ENCODE results near the gene CIAPIN1.

CIAPIN1 gene

DNA sequence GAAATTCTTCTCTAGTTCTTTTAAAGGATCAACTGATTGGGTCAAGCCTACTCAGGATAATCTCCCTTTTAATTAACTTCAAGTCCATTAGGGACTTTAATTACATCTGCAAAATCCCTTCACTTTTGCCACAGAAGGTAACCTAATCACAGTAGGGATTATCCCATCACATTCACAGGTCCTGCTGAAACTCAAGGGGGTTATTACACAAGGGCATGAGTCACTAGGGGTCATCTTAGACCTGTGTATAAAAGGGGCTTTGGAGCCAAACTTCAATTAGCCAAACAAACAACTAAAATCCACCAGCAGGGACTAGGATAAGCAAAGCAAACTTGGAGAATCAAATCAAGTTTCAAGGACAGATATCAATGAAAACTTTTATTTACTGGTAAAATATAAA is 19.4 kb downstream of the CIAPIN1 start:
- no peak overlapping the region for H3K27ac ChIP-seq (ENCODE audit: low read depth, low read length)

DNA sequence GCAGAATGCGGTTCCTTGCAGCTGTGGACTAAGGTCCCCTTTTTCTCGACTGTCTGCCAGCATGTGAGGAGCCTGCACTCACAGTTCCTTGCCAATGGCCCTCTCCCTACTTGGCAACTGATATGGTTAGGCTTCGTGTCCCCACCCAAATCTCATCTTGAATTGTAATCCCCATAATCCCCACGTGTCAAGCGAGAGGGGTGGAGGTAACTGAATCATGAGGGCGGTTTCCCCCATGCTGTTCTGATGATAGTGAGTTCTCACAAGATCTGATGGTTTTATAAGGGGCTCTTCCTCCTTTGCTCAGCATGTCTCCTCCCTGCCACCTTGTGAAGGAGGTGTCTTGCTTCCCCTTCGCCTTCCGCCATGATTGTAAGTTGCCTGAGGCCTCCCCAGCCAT is 19.9 kb downstream of the CIAPIN1 start:
- peaks cover 8% of the 10 kb centered on the region for H3K36me3 ChIP-seq (ENCODE audit: low read length)
- TF ChIP-seq, protein P1, sequence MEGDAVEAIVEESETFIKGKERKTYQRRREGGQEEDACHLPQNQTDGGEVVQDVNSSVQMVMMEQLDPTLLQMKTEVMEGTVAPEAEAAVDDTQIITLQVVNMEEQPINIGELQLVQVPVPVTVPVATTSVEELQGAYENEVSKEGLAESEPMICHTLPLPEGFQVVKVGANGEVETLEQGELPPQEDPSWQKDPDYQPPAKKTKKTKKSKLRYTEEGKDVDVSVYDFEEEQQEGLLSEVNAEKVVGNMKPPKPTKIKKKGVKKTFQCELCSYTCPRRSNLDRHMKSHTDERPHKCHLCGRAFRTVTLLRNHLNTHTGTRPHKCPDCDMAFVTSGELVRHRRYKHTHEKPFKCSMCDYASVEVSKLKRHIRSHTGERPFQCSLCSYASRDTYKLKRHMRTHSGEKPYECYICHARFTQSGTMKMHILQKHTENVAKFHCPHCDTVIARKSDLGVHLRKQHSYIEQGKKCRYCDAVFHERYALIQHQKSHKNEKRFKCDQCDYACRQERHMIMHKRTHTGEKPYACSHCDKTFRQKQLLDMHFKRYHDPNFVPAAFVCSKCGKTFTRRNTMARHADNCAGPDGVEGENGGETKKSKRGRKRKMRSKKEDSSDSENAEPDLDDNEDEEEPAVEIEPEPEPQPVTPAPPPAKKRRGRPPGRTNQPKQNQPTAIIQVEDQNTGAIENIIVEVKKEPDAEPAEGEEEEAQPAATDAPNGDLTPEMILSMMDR (IDR thresholded peaks at IDR 0.05; ENCODE audit: insufficient read depth, low read length, poor library complexity, severe bottlenecking), result no peak
- TF ChIP-seq EZH2phosphoT487 (conservative IDR thresholded peaks at IDR 0.05; ENCODE audit: low read length), result no peak

More for the DNA sequence above, 19.4 kb downstream of the CIAPIN1 start:
- TF ChIP-seq EZH2phosphoT487 (conservative IDR thresholded peaks at IDR 0.05; ENCODE audit: low read length), result no peak
- TF ChIP-seq, protein P1 (IDR thresholded peaks at IDR 0.05; ENCODE audit: insufficient read depth, low read length, poor library complexity, severe bottlenecking), result no peak
- Histone ChIP-seq H3K9ac (ENCODE audit: low read length) (no peak overlapping the region), H3K79me2 (ENCODE audit: insufficient read depth, low read length) (no peaks in the 10 kb centered on the region), H3K36me3 (ENCODE audit: low read length) (peaks cover 8% of the 10 kb centered on the region), H2AFZ (ENCODE audit: low read depth, low read length, severe bottlenecking) (no peak overlapping the region), H3K9me3 (ENCODE audit: insufficient read depth, low read length) (no peaks in the 10 kb centered on the region), H3K9me2 (replicated peaks; ENCODE audit: insufficient read depth, low read length) (no peaks in the 10 kb centered on the region), H3K4me2 (ENCODE audit: low read depth, low read length, poor library complexity, severe bottlenecking) (no peak overlapping the region), H3K4me3 (ENCODE audit: insufficient read depth, low read length, poor library complexity, severe bottlenecking) (no peak overlapping the region), H3K27me3 (ENCODE audit: low read length) (no peaks in the 10 kb centered on the region), H4K20me1 (ENCODE audit: low read depth, low read length) (no peaks in the 10 kb centered on the region), H3F3A (ENCODE audit: insufficient read depth) (no peaks in the 10 kb centered on the region)

DNA sequence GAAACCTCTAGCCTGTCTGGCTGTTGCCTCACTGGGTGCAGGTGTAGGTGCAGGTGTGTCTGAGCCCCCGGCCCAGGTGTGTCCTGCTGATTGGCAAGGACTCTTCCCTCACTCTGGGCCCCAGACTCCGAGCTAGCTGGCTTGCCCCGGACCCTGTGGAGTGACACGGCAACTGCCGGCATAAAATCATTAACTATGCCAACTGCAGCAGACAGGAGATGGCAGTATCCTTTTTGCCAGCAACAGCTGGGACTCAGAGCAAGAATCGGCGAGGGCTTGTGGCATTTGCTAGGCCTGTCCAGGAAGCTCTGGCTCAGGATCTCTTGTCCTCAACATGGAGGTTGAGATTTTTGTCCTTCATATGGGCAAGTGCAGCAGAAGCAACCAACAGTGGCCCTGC is 20.8 kb downstream of the CIAPIN1 start:
- Histone ChIP-seq H3K27me3 (ENCODE audit: low read length) (no peaks in the 10 kb centered on the region), H3K36me3 (ENCODE audit: low read length) (peaks cover 8% of the 10 kb centered on the region), H3K9ac (ENCODE audit: low read length) (no peak overlapping the region), H3K27ac (ENCODE audit: low read depth, low read length) (no peak overlapping the region), H3K4me2 (ENCODE audit: low read depth, low read length, poor library complexity, severe bottlenecking) (no peak overlapping the region), H3F3A (ENCODE audit: insufficient read depth) (no peaks in the 10 kb centered on the region), H3K79me2 (ENCODE audit: insufficient read depth, low read length) (no peaks in the 10 kb centered on the region), H3K4me3 (ENCODE audit: insufficient read depth, low read length, poor library complexity, severe bottlenecking) (no peak overlapping the region), H3K9me3 (ENCODE audit: insufficient read depth, low read length) (no peaks in the 10 kb centered on the region), H3K9me2 (replicated peaks; ENCODE audit: insufficient read depth, low read length) (no peaks in the 10 kb centered on the region), H2AFZ (ENCODE audit: low read depth, low read length, severe bottlenecking) (no peak overlapping the region), H4K20me1 (ENCODE audit: low read depth, low read length) (no peaks in the 10 kb centered on the region)
- TF ChIP-seq, protein P1 (IDR thresholded peaks at IDR 0.05; ENCODE audit: insufficient read depth, low read length, poor library complexity, severe bottlenecking), result no peak
- TF ChIP-seq EZH2phosphoT487 (conservative IDR thresholded peaks at IDR 0.05; ENCODE audit: low read length), result no peak

More for the DNA sequence above, 19.9 kb downstream of the CIAPIN1 start:
- Histone ChIP-seq H3K27me3 (ENCODE audit: low read length) (no peaks in the 10 kb centered on the region), H3K9me3 (ENCODE audit: insufficient read depth, low read length) (no peaks in the 10 kb centered on the region), H4K20me1 (ENCODE audit: low read depth, low read length) (no peaks in the 10 kb centered on the region), H3K27ac (ENCODE audit: low read depth, low read length) (no peak overlapping the region), H3K9ac (ENCODE audit: low read length) (no peak overlapping the region), H3K79me2 (ENCODE audit: insufficient read depth, low read length) (no peaks in the 10 kb centered on the region), H2AFZ (ENCODE audit: low read depth, low read length, severe bottlenecking) (no peak overlapping the region), H3K4me2 (ENCODE audit: low read depth, low read length, poor library complexity, severe bottlenecking) (no peak overlapping the region), H3K9me2 (replicated peaks; ENCODE audit: insufficient read depth, low read length) (no peaks in the 10 kb centered on the region), H3F3A (ENCODE audit: insufficient read depth) (no peaks in the 10 kb centered on the region), H3K4me3 (ENCODE audit: insufficient read depth, low read length, poor library complexity, severe bottlenecking) (no peak overlapping the region)
